HG03097 (cell line): ENCODE measurements around the gene GRN.

Experiments
- ATAC-seq: cut with Tn5 transposase; IDR thresholded peaks from one replicate; pipeline ENCODE4 v1.9.1; 2021; ENCODE audit not compliant: unreplicated experiment, low FRiP score

Gene GRN

GRCh38 chr17:44398692-44399691 lies 53.9 kb downstream of the GRN start:
- ATAC-seq: no peak

- no peak for ATAC-seq
Observed at GRCh38 chr17:44400226-44400847, 55.2 kb downstream of the GRN start.
